K562 (cell line): Measurements from ENCODE around the gene NUSAP1. TPM values are rescaled to one million over a fixed set of nuclear protein-coding genes. Genes with fewer than 3 reads are reported as not detected.

ENCODE experiments used
- BHLHE40 ChIP-seq: IDR thresholded peaks from 2 replicates; pipeline ENCODE4 v1.6.1; 2011; ENCODE audit warnings: low read length, improper control_type of control experiment
- CBX3 ChIP-seq, 2 experiments: IDR thresholded peaks; 1 replicate in 1 of 2; 2 replicates in 1 of 2; pipeline ENCODE4 v1.6.1; 2012; ENCODE audit warnings: inconsistent platforms in 2 of 2, low read length in 2 of 2, borderline replicate concordance in 1 of 2, control low read depth in 1 of 2
- CC2D1A ChIP-seq: fragments of 450-650 bp; IDR thresholded peaks from 2 replicates; pipeline ENCODE4 v1.6.1; 2017; ENCODE audit warnings: mild to moderate bottlenecking
- CEBPG ChIP-seq, 3 experiments: fragments of 200-800 bp in 1 of 3; sonication (Bioruptor generic) in 1 of 3; sonication (generic) in 1 of 3; formaldehyde crosslinking in 1 of 3; IDR thresholded peaks in 2 of 3; conservative IDR thresholded peaks in 1 of 3; 2 replicates each; pipeline versions ENCODE4 v1.6.1 to v1.8.0; 2016 to 2022; ENCODE audit warnings: missing compliant biosample characterization in 2 of 3, missing genetic modification characterization in 2 of 3, mild to moderate bottlenecking in 1 of 3, missing genetic modification reagents in 1 of 3
- CREB3L1 ChIP-seq: fragments of 450-650 bp; IDR thresholded peaks from 2 replicates; pipeline ENCODE4 v1.6.1; 2014; ENCODE audit warnings: low read depth, mild to moderate bottlenecking, moderate library complexity, borderline replicate concordance
- FIP1L1 ChIP-seq: fragments of 200-400 bp; formaldehyde crosslinking; IDR thresholded peaks from 2 replicates; pipeline ENCODE4 v1.6.1; 2018; ENCODE audit warnings: mild to moderate bottlenecking, low read depth, low read length; ENCODE audit not compliant: poor library complexity, severe bottlenecking
- FOXJ3 ChIP-seq: sonication (generic); formaldehyde crosslinking; IDR thresholded peaks from 2 replicates; pipeline ENCODE4 v1.4.0; 2020; ENCODE audit warnings: mild to moderate bottlenecking, missing genetic modification reagents
- FOXM1 ChIP-seq, 2 experiments: fragments of 450-650 bp in 1 of 2; sonication (generic) in 1 of 2; formaldehyde crosslinking in 1 of 2; IDR thresholded peaks; 2 replicates each; pipeline versions ENCODE4 v1.6.1 to v1.9.0; 2017 to 2022; ENCODE audit warnings: low read depth in 2 of 2, mild to moderate bottlenecking in 2 of 2, missing genetic modification reagents in 1 of 2, moderate library complexity in 1 of 2
- FOXP1 ChIP-seq: sonication (generic); formaldehyde crosslinking; IDR thresholded peaks from 2 replicates; pipeline ENCODE4 v1.8.0; 2022; ENCODE audit warnings: mild to moderate bottlenecking, missing genetic modification reagents
- HDAC1 ChIP-seq, 2 experiments: fragments of 450-650 bp; IDR thresholded peaks; 2 replicates each; pipeline ENCODE4 v1.6.1; 2016 to 2017; ENCODE audit warnings: inconsistent platforms in 1 of 2, mild to moderate bottlenecking in 1 of 2, moderate library complexity in 1 of 2
- HNRNPLL ChIP-seq: fragments of 200-400 bp; formaldehyde crosslinking; IDR thresholded peaks from 2 replicates; pipeline ENCODE4 v1.6.1; 2017; ENCODE audit warnings: low read length, low read depth, mild to moderate bottlenecking; ENCODE audit not compliant: poor library complexity, severe bottlenecking
- KLF13 ChIP-seq: fragments of 450-650 bp; IDR thresholded peaks from 2 replicates; pipeline ENCODE4 v1.6.1; 2016; ENCODE audit warnings: missing genetic modification characterization, low read depth, mild to moderate bottlenecking, missing compliant biosample characterization, moderate library complexity, borderline replicate concordance
- MBD2 ChIP-seq: sonication (generic); IDR thresholded peaks from 2 replicates; pipeline ENCODE4 v1.6.1; 2016; ENCODE audit warnings: low read depth, borderline replicate concordance
- MYBL2 ChIP-seq, 2 experiments: fragments of 450-650 bp in 1 of 2; sonication (generic) in 1 of 2; formaldehyde crosslinking in 1 of 2; IDR thresholded peaks; 2 replicates each; pipeline versions ENCODE4 v1.6.1 to v1.8.1; 2017 to 2022; ENCODE audit warnings: borderline replicate concordance in 1 of 2, inconsistent platforms in 1 of 2, low read depth in 1 of 2, mild to moderate bottlenecking in 1 of 2, missing genetic modification reagents in 1 of 2, moderate library complexity in 1 of 2
- POLR2AphosphoS5 ChIP-seq: IDR thresholded peaks from 2 replicates; pipeline ENCODE4 v1.6.1; 2011; ENCODE audit warnings: mild to moderate bottlenecking, low read depth, low read length, moderate library complexity; ENCODE audit not compliant: control insufficient read depth, insufficient read depth
- POLR2G ChIP-seq: fragments of 200-400 bp; formaldehyde crosslinking; IDR thresholded peaks from 2 replicates; pipeline ENCODE4 v1.6.1; 2017; ENCODE audit warnings: low read depth, mild to moderate bottlenecking, antibody characterized with exemption, low read length, moderate library complexity
- TAF1 ChIP-seq: IDR thresholded peaks from 2 replicates; pipeline ENCODE4 v1.6.1; 2011; ENCODE audit warnings: mild to moderate bottlenecking, low read length, moderate library complexity; ENCODE audit not compliant: insufficient read depth, control insufficient read depth, severe bottlenecking; ENCODE audit errors: extremely low read depth
- ZNF239 ChIP-seq: fragments of 250-450 bp; sonication (Bioruptor Pico); IDR thresholded peaks from 2 replicates; pipeline ENCODE4 v1.4.0; 2020; ENCODE audit warnings: mild to moderate bottlenecking
- ZNF274 ChIP-seq: IDR thresholded peaks from 2 replicates; pipeline ENCODE4 v1.6.1; 2011; ENCODE audit warnings: low read depth, mild to moderate bottlenecking, low read length, moderate library complexity, borderline replicate concordance
- ZNF324 ChIP-seq: fragments of 250-450 bp; sonication (Bioruptor Pico); IDR thresholded peaks from 2 replicates; pipeline ENCODE4 v1.4.0; 2020; ENCODE audit warnings: mild to moderate bottlenecking
- ZNF639 ChIP-seq, 2 experiments: fragments of 200-800 bp in 1 of 2; sonication (Bioruptor generic) in 1 of 2; sonication (generic) in 1 of 2; formaldehyde crosslinking in 1 of 2; IDR thresholded peaks in 1 of 2; conservative IDR thresholded peaks in 1 of 2; 2 replicates each; pipeline versions ENCODE4 v1.5.0 to v1.6.1; 2016 to 2020; ENCODE audit warnings: missing compliant biosample characterization in 1 of 2, missing genetic modification characterization in 1 of 2, missing genetic modification reagents in 1 of 2
- ZNF785 ChIP-seq: fragments of 250-450 bp; sonication (Bioruptor Pico); IDR thresholded peaks from 2 replicates; pipeline ENCODE4 v1.4.0; 2020; ENCODE audit warnings: mild to moderate bottlenecking
- polyA plus RNA-seq, 8 experiments: library from polyadenylated mRNA; depleted of rRNA in 4 of 8; stranded (reverse) in 5 of 8; unstranded in 3 of 8; fragments of >200 nt; fragmentation: Nextera tagmentation in 2 of 8; fragmentation: Illumina TruSeq in 1 of 8; extraction: Ambion mirVana in 2 of 8; extraction: Trizol in 1 of 8; gene quantifications; 2 replicates each; pipeline versions ENCODE4 v1.2.1 to v1.2.3, GENCODE V29; 2011 to 2014; ENCODE audit warnings: inconsistent platforms in 1 of 8, missing spikeins in 1 of 8
- total RNA-seq, 7 experiments: library from RNA; depleted of rRNA in 6 of 7; stranded (reverse); fragments of >200 nt in 6 of 7; fragmentation: Illumina TruSeq in 2 of 7; extraction: Trizol in 2 of 7; gene quantifications; 2 replicates each; pipeline versions ENCODE4 v1.2.1 to v1.2.3, GENCODE V29; 2011 to 2021; ENCODE audit warnings: low replicate concordance in 1 of 7

NUSAP1 gene
- total and polyA plus RNA-seq, 9 of the 15 experiments (the other 6 are each of a cell fraction or from before 2014, with no cell fraction given), result 119 to 266 (median 227) TPM

GRCh38 chr15:41332194-41333025 is at the start of gene NUSAP1, which contains the start of gene OIP5 (continued):
- TF ChIP-seq FIP1L1 (peak; percentile 87), HDAC1 (IDR thresholded peaks at IDR 0.05) (peak in 1 of 2 experiments; percentile 98; a peak in 2 of 4 replicates), BHLHE40 (peak; percentile 16; the same call in 1 of the 2 replicates), CC2D1A (peak; percentile 97), ZNF274 (no peak), CREB3L1 (0 out of 2 replicates have a peak, but pooled peaks have one; percentile 29), ZNF324 (CRISPR knock-in tag) (no peak), MYBL2 (IDR thresholded peaks at IDR 0.05; ENCODE audit: low read depth) (peak; percentile 99), MYBL2 (CRISPR knock-in tag; IDR thresholded peaks at IDR 0.05; ENCODE audit: borderline replicate concordance) (no peak; the same call in 1 of the 2 replicates), HNRNPLL (peak; percentile 68), FOXM1 (IDR thresholded peaks at IDR 0.05; ENCODE audit: low read depth) (peak; percentile 100), FOXM1 (CRISPR knock-in tag; IDR thresholded peaks at IDR 0.05; ENCODE audit: low read depth) (peak; percentile 88; the same call in 1 of the 2 replicates), FOXP1 (CRISPR knock-in tag) (peak; percentile 51; the same call in 1 of the 2 replicates), ZNF639 (CRISPR knock-in tag; conservative IDR thresholded peaks at IDR 0.05 in 1 of 2, IDR thresholded peaks at IDR 0.05 in 1 of 2) (no peak), ZNF785 (CRISPR knock-in tag) (no peak), POLR2G (peak; percentile 99), KLF13 (tag) (0 out of 2 replicates have a peak, but pooled peaks have one; percentile 28), FOXJ3 (CRISPR knock-in tag) (no peak), MBD2 (peak; percentile 68), TAF1 (peak; percentile 79), POLR2AphosphoS5 (peak; percentile 89), CEBPG (CRISPR knock-in tag; IDR thresholded peaks at IDR 0.05) (peak; percentile 79), CEBPG (tag; conservative IDR thresholded peaks at IDR 0.05 in 1 of 2, IDR thresholded peaks at IDR 0.05 in 1 of 2) (peak; percentile 71 to 88), CBX3 (IDR thresholded peaks at IDR 0.05; ENCODE audit: borderline replicate concordance in 1 of 2, low read length in 2 of 2) (0 out of 3 replicates have a peak, but pooled peaks of 1 of the 2 experiments have one; percentile 15), ZNF239 (CRISPR knock-in tag) (no peak)
